ENCODE measurements around the gene VSTM2B.
"Not testable (repeated sequence)": the region's sequence is repeated elsewhere in the genome, so short reads cannot be mapped to it uniquely, and the experiment has no call there.

The VSTM2B gene

GRCh38 chr19:29525901-29526729 is at the start of gene VSTM2B:
VSTM2B (plus strand) TSS chr19:29525994; CDS start chr19:29526584, 590 bp downstream.
- no peak for DNase-seq

- no peak for DNase-seq
Observed at GRCh38 chr19:29476528-29476927, 49.3 kb upstream of the VSTM2B start.

- no peak for DNase-seq
Observed at GRCh38 chr19:29477831-29478577, 47.8 kb upstream of the VSTM2B start.

- no peak for DNase-seq
Observed at GRCh38 chr19:29478578-29479565, 46.9 kb upstream of the VSTM2B start.

GRCh38 chr19:29479941-29480340 is 45.9 kb upstream of the VSTM2B start:
- DNase-seq, result no peak

- DNase-seq, result no peak
Observed at GRCh38 chr19:29480507-29480906, 45.3 kb upstream of the VSTM2B start.

- DNase-seq, result no peak
Observed at GRCh38 chr19:29482855-29483640, 42.7 kb upstream of the VSTM2B start.

GRCh38 chr19:29483641-29483920 is 42.2 kb upstream of the VSTM2B start:
- no peak for DNase-seq

GRCh38 chr19:29483944-29484581 is 41.7 kb upstream of the VSTM2B start:
- DNase-seq, result no peak

GRCh38 chr19:29484876-29485275 is 40.9 kb upstream of the VSTM2B start:
- no peak for DNase-seq

GRCh38 chr19:29485293-29485692 is 40.5 kb upstream of the VSTM2B start:
- DNase-seq, result no peak

- not testable (repeated sequence) for DNase-seq
Observed at GRCh38 chr19:29486961-29487360, 38.8 kb upstream of the VSTM2B start.

- no peak for DNase-seq
Observed at GRCh38 chr19:29487432-29487831, 38.4 kb upstream of the VSTM2B start.

GRCh38 chr19:29488316-29488715 is 37.5 kb upstream of the VSTM2B start:
- no peak for DNase-seq

GRCh38 chr19:29489172-29489951 is 36.4 kb upstream of the VSTM2B start:
- no peak for DNase-seq

GRCh38 chr19:29491491-29491890 is 34.3 kb upstream of the VSTM2B start:
- DNase-seq, result no peak

GRCh38 chr19:29491995-29492577 is 33.7 kb upstream of the VSTM2B start:
- DNase-seq, result no peak

GRCh38 chr19:29492769-29493168 is 33.0 kb upstream of the VSTM2B start:
- DNase-seq, result no peak

GRCh38 chr19:29495091-29495490 is 30.7 kb upstream of the VSTM2B start:
- DNase-seq, result no peak

- no peak for DNase-seq
Observed at GRCh38 chr19:29495901-29496441, 29.8 kb upstream of the VSTM2B start.

All from DMS153 (cell line).